Measurements from ENCODE around the gene CYP20A1.

GRCh38 chr2:203252818-203253217 is 14.0 kb downstream of the CYP20A1 start:
- TF ChIP-seq CTCF (conservative IDR thresholded peaks at IDR 0.05; ENCODE audit: low read length) (no peak), EZH2phosphoT487 (IDR thresholded peaks at IDR 0.05; ENCODE audit: borderline replicate concordance) (no peak)

Data from Loucy (cell line).